H1 (cell line): ENCODE data around the gene KDM2A. TPM values are rescaled to one million over a fixed set of nuclear protein-coding genes. Genes with fewer than 3 reads are reported as not detected.

Source experiments
- POLR2AphosphoS5 ChIP-seq: IDR thresholded peaks from 2 replicates; pipeline ENCODE4 v1.6.1; 2011; ENCODE audit warnings: low read depth, low read length
- POU5F1 ChIP-seq: IDR thresholded peaks from 2 replicates; pipeline ENCODE4 v1.6.1; 2011; ENCODE audit warnings: low read depth, mild to moderate bottlenecking, low read length, moderate library complexity
- SAP30 ChIP-seq: fragments of 300-600 bp; sonication (generic); IDR thresholded peaks from 2 replicates; pipeline ENCODE4 v1.7.1; 2012; ENCODE audit warnings: low read length, moderate library complexity, mild to moderate bottlenecking, inconsistent platforms; ENCODE audit not compliant: insufficient read depth, insufficient replicate concordance
- TAF7 ChIP-seq: optimal IDR thresholded peaks from 2 replicates; pipeline ENCODE3; 2011; ENCODE audit warnings: low read depth, mild to moderate bottlenecking, inconsistent platforms, low read length, moderate library complexity, borderline replicate concordance
- polyA plus RNA-seq, 7 experiments: library from polyadenylated mRNA; depleted of rRNA in 3 of 7; stranded (reverse) in 5 of 7; unstranded in 2 of 7; fragments of >200 nt in 5 of 7; fragments of 200-250 nt in 2 of 7; gene quantifications; 1 replicate in 5 of 7; 2 replicates in 1 of 7; 4 replicates in 1 of 7; pipeline versions ENCODE4 v1.2.1 to v1.2.3, GENCODE V29; 2011 to 2013; ENCODE audit warnings: missing spikeins in 2 of 7, mixed read lengths in 2 of 7
- total RNA-seq: library from RNA; stranded (reverse); fragmentation: NEBNext Ultra II Directional; extraction: Animal tissue kit (Norgen Biotek cat#: 25700); gene quantifications from 2 replicates; pipeline ENCODE4 v1.2.1, GENCODE V29; 2021

Gene KDM2A
- total and polyA plus RNA-seq, 2 of the 8 experiments (the other 6 are each of a cell fraction or from before 2014, with no cell fraction given) = 55.4 to 66.2 TPM

DNA sequence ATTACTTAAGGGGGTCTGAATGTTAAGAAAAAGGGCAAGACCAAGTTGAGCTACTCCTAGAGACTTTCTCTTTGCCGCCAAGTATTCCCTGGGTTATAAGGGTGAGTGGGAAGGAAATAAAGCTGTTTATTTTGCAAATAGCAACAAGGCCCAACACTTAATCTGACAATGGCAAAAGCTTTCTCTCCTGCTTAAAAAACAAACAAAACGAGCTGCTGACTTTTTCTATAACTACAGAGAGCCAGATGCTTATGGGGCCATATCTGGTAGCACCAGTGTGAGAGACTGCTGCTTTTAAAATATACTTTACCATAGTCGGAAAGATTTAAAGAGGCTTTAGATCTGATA is 2.3 kb upstream of the KDM2A start (continued):
- TF ChIP-seq POLR2AphosphoS5 = no peak
- no peak for TF ChIP-seq POU5F1
- no peak for TF ChIP-seq SAP30
- no peak for TF ChIP-seq TAF7
